ENCODE results near the gene CASKIN1. TPM values are rescaled to one million over a fixed set of nuclear protein-coding genes. Genes with fewer than 3 reads are reported as not detected.

Gene CASKIN1
- total RNA-seq, 1 experiment from 2014 or later: 6.6 TPM

DNA sequence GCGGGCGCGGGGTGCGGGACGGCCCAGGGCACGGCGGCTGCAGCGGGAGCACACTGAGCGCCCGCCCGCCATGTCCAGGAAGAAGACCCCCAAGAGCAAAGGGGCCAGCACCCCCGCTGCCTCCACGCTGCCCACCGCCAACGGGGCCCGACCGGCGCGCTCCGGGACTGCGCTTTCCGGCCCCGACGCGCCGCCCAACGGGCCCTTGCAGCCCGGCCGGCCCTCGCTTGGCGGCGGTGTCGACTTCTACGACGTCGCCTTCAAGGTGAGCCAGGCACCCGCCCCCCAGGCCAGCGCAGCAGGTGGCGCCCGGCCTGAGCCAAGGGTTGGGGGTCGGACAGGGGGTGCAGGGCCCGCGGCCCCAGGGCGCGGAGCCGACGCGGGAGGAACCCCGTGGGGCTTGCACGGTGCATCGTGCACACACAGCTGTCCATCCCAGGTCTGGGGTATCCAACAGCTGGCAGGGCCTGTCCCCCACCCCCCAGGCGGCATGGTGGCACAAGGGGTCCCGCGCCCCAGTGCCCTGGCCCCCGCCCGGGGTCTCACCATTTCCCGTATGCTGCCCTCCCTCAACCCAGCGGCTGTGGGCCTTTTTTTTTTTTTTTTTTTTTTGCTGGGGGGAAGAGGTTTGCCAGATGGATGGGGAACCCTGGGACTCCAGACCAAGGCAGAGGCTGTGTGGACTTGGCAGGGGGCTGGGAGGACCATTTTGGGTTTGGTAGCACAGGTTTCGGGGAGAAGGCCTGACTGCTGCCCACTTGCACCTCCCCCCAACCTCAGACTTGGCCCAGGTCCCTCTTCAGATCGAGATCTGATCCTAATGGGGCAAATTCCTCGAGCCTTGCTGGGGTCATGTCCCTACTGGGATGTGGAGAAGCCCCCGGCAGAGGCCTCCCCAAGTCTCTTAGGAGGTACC is 47.4 kb downstream of the CASKIN1 start:
- Mint-ChIP-seq H3K27ac (ENCODE audit: unreplicated experiment) (no peak overlapping the region), H3K27me3 (ENCODE audit: insufficient read depth, unreplicated experiment) (no peaks in the 10 kb centered on the region), H3K9me3 (ENCODE audit: unreplicated experiment) (no peaks in the 10 kb centered on the region), H3K36me3 (ENCODE audit: insufficient read depth, unreplicated experiment) (peaks cover 52% of the 10 kb centered on the region), H3K4me3 (ENCODE audit: unreplicated experiment) (peak overlapping the region; percentile 58), H3K4me1 (ENCODE audit: low read depth, unreplicated experiment) (peaks cover 16% of the 10 kb centered on the region)
- BruUV-seq (replicated peaks): no TSS peak
- POLR2A ChIA-PET: no interaction called here
- Histone ChIP-seq H3K27me3 (replicated peaks; ENCODE audit: control insufficient read depth, insufficient read depth, low read length) (no peaks in the 10 kb centered on the region), H3K9me3 (no peaks in the 10 kb centered on the region), H3K36me3 (ENCODE audit: control insufficient read depth, insufficient read depth, low read length) (peaks cover 8% of the 10 kb centered on the region), H3K4me3 (ENCODE audit: low read depth, low read length) (peak overlapping the region; percentile 48), H3K4me1 (peaks cover 38% of the 10 kb centered on the region)
- CTCF ChIA-PET: interaction anchor here (0.7 kb wide), 1 partner anchor 1416 kb away, joined by 4 read pairs; no protein-coding TSS in a partner anchor
- intact Hi-C loops (cut with micrococcal nuclease; ENCODE audit: unreplicated experiment): no loop called here
- peak in 1 of 2 experiments; percentile 50 for DNase-seq
- TF ChIP-seq, protein P1, sequence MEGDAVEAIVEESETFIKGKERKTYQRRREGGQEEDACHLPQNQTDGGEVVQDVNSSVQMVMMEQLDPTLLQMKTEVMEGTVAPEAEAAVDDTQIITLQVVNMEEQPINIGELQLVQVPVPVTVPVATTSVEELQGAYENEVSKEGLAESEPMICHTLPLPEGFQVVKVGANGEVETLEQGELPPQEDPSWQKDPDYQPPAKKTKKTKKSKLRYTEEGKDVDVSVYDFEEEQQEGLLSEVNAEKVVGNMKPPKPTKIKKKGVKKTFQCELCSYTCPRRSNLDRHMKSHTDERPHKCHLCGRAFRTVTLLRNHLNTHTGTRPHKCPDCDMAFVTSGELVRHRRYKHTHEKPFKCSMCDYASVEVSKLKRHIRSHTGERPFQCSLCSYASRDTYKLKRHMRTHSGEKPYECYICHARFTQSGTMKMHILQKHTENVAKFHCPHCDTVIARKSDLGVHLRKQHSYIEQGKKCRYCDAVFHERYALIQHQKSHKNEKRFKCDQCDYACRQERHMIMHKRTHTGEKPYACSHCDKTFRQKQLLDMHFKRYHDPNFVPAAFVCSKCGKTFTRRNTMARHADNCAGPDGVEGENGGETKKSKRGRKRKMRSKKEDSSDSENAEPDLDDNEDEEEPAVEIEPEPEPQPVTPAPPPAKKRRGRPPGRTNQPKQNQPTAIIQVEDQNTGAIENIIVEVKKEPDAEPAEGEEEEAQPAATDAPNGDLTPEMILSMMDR (IDR thresholded peaks at IDR 0.05; ENCODE audit: insufficient read depth in 1 of 2, low read depth in 1 of 2, low read length in 1 of 2, severe bottlenecking in 1 of 2, unreplicated experiment in 1 of 2): no peak

DNA sequence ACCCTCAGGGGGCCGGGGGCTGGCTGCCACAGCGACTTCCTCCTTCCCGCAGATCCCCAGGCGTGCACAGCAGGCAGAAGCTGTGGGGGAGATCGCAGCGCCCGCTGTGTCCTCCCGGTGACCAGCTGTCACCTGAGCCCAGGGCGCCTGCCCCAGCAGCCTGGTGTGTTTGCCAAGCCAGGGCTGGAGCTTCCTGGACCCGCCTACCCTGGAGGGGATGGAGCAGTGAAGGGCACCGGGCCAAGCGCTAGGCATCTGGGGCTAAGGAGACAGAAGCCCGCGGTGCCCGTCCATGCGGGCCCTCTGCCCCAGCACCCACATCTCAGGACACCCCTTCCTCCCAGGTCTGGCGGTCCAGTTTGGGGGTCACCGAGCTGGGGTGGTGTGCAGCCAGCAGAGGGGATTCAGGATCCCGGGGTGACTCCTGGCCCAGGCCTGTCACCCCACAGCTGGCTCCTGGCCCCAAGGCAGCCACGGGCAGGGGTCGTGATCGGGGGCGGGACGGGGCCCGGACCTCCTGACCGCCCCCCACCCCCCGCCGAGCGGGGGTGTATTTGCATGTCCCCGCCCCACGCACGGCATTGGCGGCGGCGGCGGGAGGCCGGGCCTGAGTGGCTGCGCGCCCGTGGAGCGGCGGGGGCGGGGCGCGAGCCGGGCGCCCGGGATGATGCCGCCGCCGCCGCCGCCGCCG is 48.3 kb downstream of the CASKIN1 start, which contains the start of gene RAB26:
RAB26 (plus strand) TSS at position 645 of the 691 bp plus-strand sequence. CDS start 159 bp downstream, outside the sequence.
- POLR2A ChIA-PET: no interaction called here
- intact Hi-C loops (cut with micrococcal nuclease; ENCODE audit: unreplicated experiment): no loop called here

DNA sequence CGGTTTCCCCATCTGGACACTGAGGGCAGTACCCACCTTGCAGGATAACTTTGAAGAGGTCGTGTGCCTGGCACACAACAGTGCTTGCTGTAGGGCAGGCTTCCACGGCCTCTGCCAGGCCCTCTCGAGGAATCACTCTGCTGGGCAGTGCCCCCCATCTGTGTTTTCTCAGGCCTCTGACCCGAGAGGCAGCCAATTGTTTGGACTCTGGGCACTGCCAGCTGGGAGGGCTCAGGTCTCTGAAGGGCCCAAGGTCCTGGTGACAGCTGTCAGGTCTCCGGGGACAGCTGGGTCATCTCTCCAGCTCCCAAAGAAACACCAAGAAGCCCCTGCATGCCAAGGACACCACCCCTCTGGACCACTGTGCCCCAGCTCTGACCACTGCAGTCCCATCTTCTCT is 49.0 kb downstream of the CASKIN1 start:
- Mint-ChIP-seq H3K4me1 (ENCODE audit: low read depth, unreplicated experiment) (peaks cover 16% of the 10 kb centered on the region), H3K27me3 (ENCODE audit: insufficient read depth, unreplicated experiment) (no peaks in the 10 kb centered on the region), H3K4me3 (ENCODE audit: unreplicated experiment) (no peak overlapping the region), H3K27ac (ENCODE audit: unreplicated experiment) (no peak overlapping the region), H3K9me3 (ENCODE audit: unreplicated experiment) (no peaks in the 10 kb centered on the region), H3K36me3 (ENCODE audit: insufficient read depth, unreplicated experiment) (peaks cover 36% of the 10 kb centered on the region)
- H3K36me3 ChIP-seq (ENCODE audit: control insufficient read depth, insufficient read depth, low read length): peaks cover 2% of the 10 kb centered on the region; the same call in 1 of the 2 replicates
- intact Hi-C loops (cut with micrococcal nuclease; ENCODE audit: unreplicated experiment): no loop called here
- no peaks in the 10 kb centered on the region for H3K27me3 ChIP-seq (replicated peaks; ENCODE audit: control insufficient read depth, insufficient read depth, low read length)
- TF ChIP-seq, protein P1 (IDR thresholded peaks at IDR 0.05; ENCODE audit: insufficient read depth in 1 of 2, low read depth in 1 of 2, low read length in 1 of 2, severe bottlenecking in 1 of 2, unreplicated experiment in 1 of 2): no peak
- ChIA-PET CTCF (no interaction called here), POLR2A (interaction anchor here (2.7 kb wide), 1 partner anchor 8 kb away, joined by 15 read pairs; the partner anchor contains the start of gene TRAF7)
- H3K4me3 ChIP-seq (ENCODE audit: low read depth, low read length): no peak overlapping the region
- BruUV-seq (replicated peaks): no TSS peak
- H3K4me1 ChIP-seq: peaks cover 24% of the 10 kb centered on the region
- no peak for DNase-seq
- H3K9me3 ChIP-seq: no peaks in the 10 kb centered on the region

More for the DNA sequence above, 48.3 kb downstream of the CASKIN1 start, which contains the start of gene RAB26:
- TF ChIP-seq, protein P1 (IDR thresholded peaks at IDR 0.05; ENCODE audit: insufficient read depth in 1 of 2, low read depth in 1 of 2, low read length in 1 of 2, severe bottlenecking in 1 of 2, unreplicated experiment in 1 of 2): no peak
- Mint-ChIP-seq H3K4me3 (ENCODE audit: unreplicated experiment) (peak within 1 kb of the TSS; percentile 58), H3K27ac (ENCODE audit: unreplicated experiment) (no peak within 1 kb of the TSS), H3K9me3 (ENCODE audit: unreplicated experiment) (no peaks in the 10 kb centered on the region), H3K36me3 (ENCODE audit: insufficient read depth, unreplicated experiment) (peaks cover 43% of the 10 kb centered on the region), H3K27me3 (ENCODE audit: insufficient read depth, unreplicated experiment) (no peaks in the 10 kb centered on the region), H3K4me1 (ENCODE audit: low read depth, unreplicated experiment) (peaks cover 16% of the 10 kb centered on the region)
- Histone ChIP-seq H3K4me1 (peaks cover 29% of the 10 kb centered on the region), H3K9me3 (no peaks in the 10 kb centered on the region), H3K27me3 (replicated peaks; ENCODE audit: control insufficient read depth, insufficient read depth, low read length) (no peaks in the 10 kb centered on the region), H3K4me3 (ENCODE audit: low read depth, low read length) (peak within 1 kb of the TSS; percentile 48), H3K36me3 (ENCODE audit: control insufficient read depth, insufficient read depth, low read length) (peaks cover 4% of the 10 kb centered on the region)
- peak in 1 of 2 experiments; percentile 67 for DNase-seq
- BruUV-seq (replicated peaks): no TSS peak
- CTCF ChIA-PET: no interaction called here

Data from Caco-2 (cell line).